ENCODE results near the gene MPND.
A peak's percentile ranks its signal among the peaks of the same experiment; 100 is the strongest.
"Not testable (repeated sequence)": the region's sequence is repeated elsewhere in the genome, so short reads cannot be mapped to it uniquely, and the experiment has no call there.

MPND gene

DNA sequence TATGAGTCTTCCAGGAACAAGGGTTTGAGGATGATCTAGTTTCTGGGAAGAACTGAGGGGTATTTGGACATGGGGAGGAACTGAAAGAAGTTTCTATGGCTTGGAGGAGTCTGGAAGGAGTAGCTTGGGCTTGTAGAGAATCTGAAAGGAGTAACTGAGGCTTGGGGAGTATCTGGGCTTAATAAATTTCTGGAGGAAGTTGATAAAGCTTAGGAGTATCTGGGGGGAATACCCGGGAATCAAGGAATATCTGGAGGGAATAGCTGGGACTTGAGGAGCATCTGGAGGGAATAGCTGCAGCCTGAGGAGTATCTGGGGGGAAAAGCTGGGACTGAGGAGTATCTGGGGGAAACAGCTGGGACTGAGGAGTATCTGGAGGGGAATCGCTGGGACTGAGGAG is 22.9 kb upstream of the MPND start:
- no peak for DNase-seq

- no peak for DNase-seq
Measured at GRCh38 chr19:4322942-4323665, 20.3 kb upstream of the MPND start.

- no peak for DNase-seq
Measured at GRCh38 chr19:4323692-4324091, 19.7 kb upstream of the MPND start.

GRCh38 chr19:4324228-4324627 is 19.1 kb upstream of the MPND start:
- DNase-seq = no peak

DNA sequence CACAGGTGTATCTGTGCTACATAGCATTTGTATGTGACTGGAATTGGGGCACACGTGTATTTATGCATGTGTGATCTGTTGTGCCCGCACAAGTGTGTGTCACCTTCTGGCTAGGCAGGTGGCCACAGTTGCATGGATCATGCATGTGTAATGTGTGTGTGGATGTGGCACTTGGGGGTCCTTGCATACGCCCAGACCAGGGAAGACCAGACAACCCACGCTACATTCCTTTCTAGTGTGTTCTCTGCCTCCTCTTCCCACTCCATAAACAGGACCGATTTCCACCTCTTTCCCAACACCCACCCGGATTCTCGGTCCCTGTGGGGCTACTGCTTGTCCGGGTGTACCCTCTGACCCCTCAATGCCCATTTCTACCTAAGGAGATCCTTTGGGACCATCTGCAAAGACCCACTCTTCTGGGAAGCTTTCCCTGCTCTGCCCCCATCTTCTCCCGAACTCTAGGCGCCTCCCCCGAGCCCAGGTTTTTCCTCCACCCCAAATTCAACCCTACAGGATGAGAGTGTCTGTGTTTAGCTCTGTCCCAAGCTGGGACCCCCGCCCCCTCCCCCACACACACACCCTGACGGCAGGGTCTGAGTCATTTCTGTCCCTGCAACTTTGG is 17.0 kb upstream of the MPND start:
- DNase-seq = no peak

GRCh38 chr19:4326837-4327251 is 16.5 kb upstream of the MPND start:
- DNase-seq = no peak

GRCh38 chr19:4327252-4327876 is 16.0 kb upstream of the MPND start:
- DNase-seq = no peak

GRCh38 chr19:4327877-4328242 is 15.5 kb upstream of the MPND start:
- no peak for DNase-seq

DNA sequence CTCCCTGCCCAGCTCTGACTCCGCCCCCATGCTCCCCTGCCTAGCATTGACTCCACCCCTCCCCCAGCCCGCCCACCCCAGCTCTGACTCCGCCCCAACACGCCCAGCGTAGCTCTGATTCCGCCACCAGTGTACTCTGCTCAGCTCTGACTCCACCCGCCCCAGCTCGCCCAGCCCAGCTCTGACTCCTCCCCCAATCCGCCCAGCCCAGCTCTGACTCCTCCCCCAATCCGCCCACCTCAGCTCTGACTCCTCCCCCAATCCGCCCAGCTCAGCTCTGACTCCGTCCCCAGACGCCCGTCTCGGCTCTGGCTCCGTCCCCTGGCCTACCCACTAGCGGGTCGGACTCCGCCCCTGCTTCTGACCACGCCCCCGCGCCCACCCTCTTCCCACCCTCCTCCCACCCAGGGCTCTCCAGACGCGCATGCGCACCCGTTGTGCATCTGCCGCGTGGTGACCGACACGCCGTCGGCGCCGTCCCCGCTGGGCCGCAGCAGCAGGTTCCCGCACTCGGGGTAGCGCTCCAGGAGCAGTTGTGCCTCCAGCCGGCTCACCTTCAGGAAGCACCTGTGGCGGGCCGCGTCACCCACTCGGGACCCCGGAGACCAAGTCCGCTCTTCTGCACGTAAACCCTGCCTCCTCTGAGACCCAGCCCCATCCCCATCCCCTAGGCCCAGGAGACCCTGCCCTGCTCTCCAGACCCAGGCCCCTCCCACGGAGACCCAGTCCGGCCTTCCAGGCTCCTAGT is 14.9 kb upstream of the MPND start:
- no peak for DNase-seq

DNA sequence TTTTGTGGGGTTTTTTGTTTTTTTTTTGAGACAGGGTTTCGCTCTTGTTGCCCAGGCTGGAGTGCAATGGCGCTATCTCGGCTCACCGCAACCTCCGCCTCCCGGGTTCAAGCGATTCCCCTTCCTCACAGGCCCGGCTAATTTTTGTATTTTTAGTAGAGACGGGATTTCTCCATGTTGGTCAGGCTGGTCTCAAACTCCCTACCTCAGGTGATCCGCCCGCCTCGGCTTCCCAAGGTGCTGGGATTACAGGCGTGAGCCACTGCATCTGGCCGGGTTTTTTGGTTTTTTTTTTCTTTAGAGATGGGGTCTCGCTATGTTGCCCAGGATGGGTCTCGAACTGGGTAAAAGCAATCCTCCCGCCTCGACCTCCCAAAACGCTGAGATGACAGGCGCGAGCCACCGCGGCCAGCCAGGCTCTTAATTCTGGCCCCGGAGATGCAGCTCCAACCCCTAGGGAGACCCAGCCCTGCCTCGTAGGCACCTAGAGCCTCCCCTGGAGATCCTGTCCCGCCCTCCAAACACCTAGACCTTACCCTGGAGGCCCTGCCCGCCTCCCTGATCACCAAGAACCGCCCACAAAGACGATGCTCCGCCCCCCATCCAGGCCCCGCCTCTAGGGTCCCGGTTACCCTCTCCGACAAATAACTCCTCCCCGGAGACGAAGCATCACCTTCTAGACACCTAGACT is 14.2 kb upstream of the MPND start:
- not testable (repeated sequence) for DNase-seq

DNA sequence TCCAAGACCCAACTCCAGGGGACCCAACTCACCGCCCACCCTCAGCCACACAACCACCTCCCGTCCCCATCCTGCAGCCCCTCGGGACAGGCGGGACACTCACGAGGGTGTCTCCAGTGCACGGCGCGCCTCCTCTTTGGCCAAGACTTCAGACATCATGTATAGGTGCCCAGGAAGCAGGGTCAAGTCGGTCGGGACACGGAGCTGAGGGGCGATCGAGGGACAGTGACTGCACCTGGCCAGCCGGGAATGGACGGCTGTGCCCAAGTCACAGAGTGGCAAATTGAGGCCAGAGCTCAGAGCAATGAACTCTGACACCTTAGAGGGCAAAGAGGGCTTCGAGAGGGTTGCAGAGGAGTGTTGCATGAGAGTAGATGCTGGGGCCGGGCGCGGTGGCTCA is 13.5 kb upstream of the MPND start:
- no peak for DNase-seq

- no peak for DNase-seq
Measured at GRCh38 chr19:4334929-4335570, 8.3 kb upstream of the MPND start.

DNA sequence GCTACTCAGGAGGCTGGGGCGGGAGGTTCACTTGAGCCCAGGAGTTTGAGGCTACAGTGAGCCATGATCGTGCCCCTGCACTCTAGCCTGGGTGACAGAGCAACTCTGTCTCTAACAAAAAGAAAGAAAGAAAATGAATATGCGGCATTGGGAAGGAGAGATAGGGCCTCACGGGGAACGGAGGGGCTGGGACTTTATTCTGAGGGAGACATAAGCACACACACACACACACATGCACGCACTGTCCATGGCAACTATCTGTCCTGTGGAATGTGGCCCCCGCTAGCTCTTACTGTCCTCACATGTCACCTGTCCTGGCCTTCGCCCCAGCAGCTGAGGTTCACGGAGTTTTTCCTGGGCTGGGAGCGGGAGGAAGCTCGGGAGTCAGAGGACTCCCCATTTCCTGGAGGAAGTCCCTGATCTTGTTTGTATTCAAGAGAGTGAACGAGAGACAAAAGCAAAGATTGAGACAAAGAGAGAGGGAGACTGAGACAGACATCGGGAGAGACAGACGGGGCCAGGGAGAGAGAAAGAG is 5.4 kb upstream of the MPND start:
- DNase-seq = no peak

DNA sequence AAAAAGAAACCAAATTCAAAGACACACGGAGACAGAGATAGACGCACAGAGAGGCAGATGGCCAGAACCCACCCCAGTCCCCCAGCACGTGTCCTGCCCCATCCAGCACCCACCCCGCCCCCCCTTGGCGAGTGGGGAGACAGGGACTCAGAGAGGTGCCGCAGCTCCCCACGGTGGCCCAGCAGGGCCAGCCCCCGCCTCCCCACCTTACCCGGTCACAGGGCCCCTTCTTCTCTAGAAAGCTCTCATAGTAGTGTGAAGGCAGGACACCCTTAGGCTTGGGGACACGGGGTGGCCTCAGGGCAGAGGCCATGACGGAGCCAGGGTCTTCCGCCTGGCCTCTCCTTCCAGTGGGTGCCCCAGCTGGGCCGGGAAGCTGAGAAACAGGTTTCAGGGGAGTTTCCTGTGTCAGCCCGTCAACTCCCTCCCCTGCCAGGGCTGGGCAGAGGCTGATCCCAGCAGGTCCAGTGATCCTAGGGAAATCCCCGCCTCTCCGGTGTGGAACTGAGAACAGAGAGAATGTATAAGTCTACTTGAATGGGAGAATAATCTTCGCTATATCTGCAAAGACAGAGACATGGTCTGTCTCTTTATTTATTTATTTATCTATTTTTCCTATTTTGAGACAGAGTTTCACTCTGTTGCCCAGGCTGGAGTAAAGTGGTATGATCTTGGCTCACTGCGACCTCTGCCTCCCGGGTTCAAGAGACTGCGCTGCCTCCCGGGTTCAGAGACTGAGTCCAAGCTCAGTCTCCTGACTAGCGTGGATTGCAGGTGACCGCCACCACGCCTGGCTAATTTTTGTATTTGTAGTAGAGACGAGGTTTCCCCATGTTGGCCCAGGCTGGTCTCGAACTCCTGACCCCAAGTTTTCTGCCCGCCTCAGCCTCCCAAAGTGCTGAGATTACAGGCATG is 4.7 kb upstream of the MPND start, which contains the start of gene STAP2:
STAP2 (minus strand) TSS at position 387 of the 915 bp plus-strand sequence; CDS start at position 313, 74 bp downstream.
- peak; percentile 58 for DNase-seq

DNA sequence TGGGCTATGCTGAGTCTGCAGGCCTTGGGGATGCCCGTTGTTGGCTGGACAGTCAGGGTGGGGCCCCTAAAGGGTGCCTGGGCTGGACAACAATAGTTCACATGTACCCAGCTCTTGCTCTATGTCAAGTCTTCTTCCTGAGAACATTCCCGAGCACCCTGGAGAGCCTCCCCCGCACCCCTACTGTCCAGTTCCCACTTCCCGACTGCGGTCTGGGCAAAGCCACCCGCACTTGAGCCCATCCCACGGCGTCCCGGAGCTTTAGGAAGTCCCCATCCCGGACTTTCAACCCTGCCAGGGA is 1.1 kb upstream of the MPND start:
- no peak for DNase-seq

DNA sequence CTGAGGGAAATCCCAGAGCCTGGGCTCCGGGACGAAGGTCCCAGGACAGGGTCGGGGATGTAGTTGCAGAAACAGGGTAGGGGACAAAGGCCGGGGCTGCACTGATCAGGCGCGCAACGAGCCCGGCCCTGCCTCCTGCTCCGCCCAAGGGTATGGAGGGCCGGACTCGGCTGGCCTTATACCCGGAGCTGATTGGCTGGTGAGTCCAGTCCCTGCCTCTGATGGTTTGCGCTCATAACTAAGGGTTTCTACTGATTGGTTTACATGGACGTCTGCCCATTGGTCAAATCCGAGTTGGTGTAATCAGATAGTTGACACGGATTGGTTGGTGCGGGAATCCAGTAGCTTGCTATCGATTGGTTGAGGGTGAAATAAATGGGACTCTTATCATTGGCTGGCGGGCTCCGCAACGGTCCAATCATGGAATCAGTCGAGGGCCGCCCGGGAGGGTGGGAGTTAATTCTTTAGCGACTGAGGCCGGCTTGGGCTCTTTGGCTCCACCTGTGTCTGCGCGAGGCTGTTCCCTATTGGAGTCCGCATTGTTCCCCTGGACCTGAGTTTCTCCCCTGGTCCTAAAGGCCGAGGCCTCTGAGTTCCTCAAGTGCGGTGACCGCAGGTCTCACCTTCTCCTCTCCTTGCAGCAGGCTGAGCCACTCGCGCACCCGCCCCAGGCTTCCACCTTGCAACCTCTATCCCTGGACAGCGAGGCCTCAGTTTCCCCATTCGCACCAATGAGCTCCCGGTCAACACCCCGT is 570 bp upstream of the MPND start:
- DNase-seq = peak; percentile 99

DNA sequence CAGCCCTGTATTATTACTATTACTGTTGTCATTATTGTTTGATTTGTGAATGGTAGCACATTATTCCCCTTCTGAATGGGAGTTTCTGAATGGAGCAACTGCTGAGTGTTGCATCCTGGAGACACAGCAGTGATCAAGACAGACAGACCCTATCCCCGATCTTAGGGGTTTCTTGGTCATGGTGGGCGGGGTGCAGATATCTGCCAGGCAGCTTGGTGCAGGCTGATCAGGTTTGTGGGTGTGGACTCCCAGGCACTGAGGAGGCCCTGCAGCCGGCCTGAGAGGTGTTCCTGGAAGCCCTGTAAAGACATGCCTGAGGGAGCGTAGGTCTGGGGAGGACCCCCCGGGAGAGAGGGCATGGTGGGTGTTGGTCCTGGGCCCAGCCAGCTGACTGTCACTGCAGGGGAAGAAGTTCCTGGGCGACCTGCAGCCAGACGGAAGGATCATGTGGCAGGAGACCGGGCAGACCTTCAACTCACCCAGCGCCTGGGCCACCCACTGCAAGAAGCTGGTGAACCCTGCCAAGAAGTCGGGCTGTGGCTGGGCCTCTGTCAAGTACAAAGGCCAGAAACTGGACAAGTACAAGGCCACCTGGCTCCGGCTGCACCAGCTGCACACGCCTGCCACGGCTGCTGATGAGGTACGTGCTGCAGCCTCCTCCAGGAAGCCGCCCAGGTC is 2.1 kb downstream of the MPND start:
- DNase-seq = no peak

DNA sequence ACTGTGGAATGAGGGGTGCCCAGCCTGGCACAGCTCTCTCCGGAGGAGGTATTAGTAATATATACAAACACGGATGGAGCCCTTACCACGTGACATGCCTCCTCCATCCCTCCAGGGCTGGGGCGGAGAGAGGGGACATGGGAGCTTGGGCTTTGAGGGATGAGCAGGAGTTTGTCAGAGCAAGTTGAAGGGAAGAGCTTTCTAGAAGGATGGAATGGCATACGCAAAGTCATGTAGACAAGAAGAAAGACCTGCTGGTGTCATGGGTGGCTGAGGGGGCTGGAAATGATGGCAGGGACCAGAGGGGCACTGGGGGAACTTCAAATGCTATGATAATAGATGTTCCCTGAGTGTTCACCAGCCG is 2.6 kb downstream of the MPND start:
- no peak for DNase-seq

DNA sequence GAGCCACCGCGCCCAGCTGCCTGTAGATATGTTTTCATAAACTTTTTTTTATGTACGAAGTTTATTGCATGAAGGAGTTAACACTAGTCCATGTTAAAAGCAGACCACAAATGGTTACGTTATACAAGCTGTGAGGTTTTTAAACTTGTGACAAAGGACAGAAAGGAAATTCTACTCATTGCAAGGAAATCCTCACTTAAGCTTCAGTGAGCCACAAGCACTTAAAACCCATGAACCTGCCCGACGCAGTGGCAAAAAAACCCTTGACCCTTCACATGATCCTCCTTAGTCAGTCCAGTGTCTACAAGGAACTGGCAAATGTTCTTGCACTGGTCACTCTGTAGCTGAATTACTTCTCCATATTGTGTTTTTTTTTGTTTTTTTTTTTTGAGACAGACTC is 4.2 kb downstream of the MPND start:
- DNase-seq = no peak

DNA sequence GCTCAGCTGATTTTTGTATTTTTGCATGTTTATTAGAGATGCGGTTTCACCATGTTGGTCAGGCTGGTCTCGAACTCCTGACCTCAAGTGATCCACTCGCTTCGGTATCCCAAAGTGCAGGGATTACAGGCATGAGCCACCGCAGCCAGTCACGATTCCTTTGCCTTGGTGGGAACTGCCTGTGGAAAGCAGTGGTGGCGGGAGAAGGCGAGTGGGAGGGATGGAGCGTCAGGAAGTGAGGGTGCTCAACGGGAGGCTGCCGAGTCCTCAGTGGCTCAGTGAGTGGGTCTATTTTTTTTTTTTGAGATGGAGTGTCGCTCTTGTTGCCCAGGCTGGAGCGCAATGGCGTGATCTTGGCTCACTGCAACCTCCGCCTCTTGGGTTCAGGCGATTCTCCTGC is 5.9 kb downstream of the MPND start:
- not testable (repeated sequence) for DNase-seq
